Psoas muscle (tissue), 8 donors: ENCODE measurements around the gene MIAT. TPM values are rescaled to one million over a fixed set of nuclear protein-coding genes. Genes with fewer than 3 reads are reported as not detected.

Source experiments
- ATAC-seq, 4 donors: fragments of 200-7000 bp; cut with Tn5 transposase; one replicate each; pipeline ENCODE4 v1.9.1; 2020; ENCODE audit warnings: moderate library complexity in 3 of 4, mild to moderate bottlenecking in 2 of 4
- DNase-seq, 2 donors: peaks; one replicate each; pipeline ENCODE4 v3.0.0-alpha.2; 2020
- H3K27ac ChIP-seq: fragments of 200-600 bp; one replicate; pipeline ENCODE4 v1.8.0; 2022
- H3K27me3 ChIP-seq, 3 donors: fragments of 200-600 bp in 1 of 3; one replicate each; pipeline versions ENCODE4 v1.6.1 to v1.8.0; 2013 to 2022; ENCODE audit warnings: low read length in 2 of 3, mild to moderate bottlenecking in 2 of 3, moderate library complexity in 1 of 3; ENCODE audit not compliant: insufficient read depth in 3 of 3
- H3K36me3 ChIP-seq, 2 donors: fragments of 200-600 bp in 1 of 2; one replicate each; pipeline versions ENCODE4 v1.6.1 to v1.8.0; 2013 to 2022; ENCODE audit warnings: low read depth in 1 of 2, mild to moderate bottlenecking in 1 of 2, moderate library complexity in 1 of 2; ENCODE audit not compliant: insufficient read depth in 1 of 2
- H3K4me1 ChIP-seq: fragments of 200-600 bp; one replicate; pipeline ENCODE4 v1.8.0; 2022
- H3K4me3 ChIP-seq: fragments of 200-600 bp; one replicate; pipeline ENCODE4 v1.8.0; 2022; ENCODE audit warnings: mild to moderate bottlenecking
- H3K9me3 ChIP-seq: fragments of 200-600 bp; one replicate; pipeline ENCODE4 v1.8.0; 2022
- CTCF ChIP-seq: fragments of 200-600 bp; IDR thresholded peaks from one replicate; pipeline ENCODE4 v1.8.0; 2022; ENCODE audit warnings: antibody characterized with exemption
- WGBS, 3 donors: extraction: QIAGEN DNeasy Blood & Tissue Kit; methylation state at CpG; one replicate each; pipeline versions ENCODE4 v1.1.6 to v1.1.7; 2013; 5-methylcytosine and 5-hydroxymethylcytosine counted together
- intact Hi-C, 2 donors: fragments of 100-400 bp; cut with DNase I; formaldehyde crosslinking; loops; one replicate each; pipeline versions ENCODE4 v1.11.0 to v1.14.2; 2022
- polyA plus RNA-seq, 3 donors: library from polyadenylated mRNA; stranded (reverse); fragments of 200-250 nt; gene quantifications; one replicate each; pipeline ENCODE4 v1.2.3, GENCODE V29; 2013
- total RNA-seq, 4 donors: library from RNA; stranded (reverse); fragmentation: NEBNext Ultra II Directional in 2 of 4; extraction: Animal tissue kit (Norgen Biotek cat#: 25700) in 2 of 4; gene quantifications; one replicate each; pipeline versions ENCODE4 v1.2.1 to v1.2.4, GENCODE V29; 2021 to 2023
- donor health status: healthy with polysubstance abuse.
- donor health status: DM: no; HTN: no; CAD: no; lungs with moderate emphysema.
- donor health status: Bipolar disorder and iron deficiency.
- donor health status: healthy.
- donor health status: DM: yes; HTN: yes; CAD: no.
- donor health status: DM: no; HTN: no; CAD: no.
- donor health status: DM: no; HTN: no; CAD: no.
- donor health status: DM: yes; HTN: yes; CAD: no.

Gene MIAT
- total and polyA plus RNA-seq, 7 donors = 0.04 to 0.59 (median 0.30) TPM

GRCh38 chr22:26634189-26634588 is 23.2 kb upstream of the MIAT start:
- Histone ChIP-seq H3K36me3 (no peaks in the 10 kb centered on the region), H3K27me3 (no peaks in the 10 kb centered on the region), H3K9me3 (no peaks in the 10 kb centered on the region), H3K4me1 (no peaks in the 10 kb centered on the region), H3K27ac (no peak overlapping the region), H3K4me3 (no peak overlapping the region)
- DNase-seq (no peak), ATAC-seq (no peak)
- WGBS, 3 donors = 83 to 97% (median 94%) methylated on average over 3 of the region's 3 CpGs
- TF ChIP-seq CTCF = no peak
- intact Hi-C loops = no loop called here

- ATAC-seq (no peak), DNase-seq (no peak)
- no peaks in the 10 kb centered on the region for H3K27me3 ChIP-seq
- no peaks in the 10 kb centered on the region for H3K36me3 ChIP-seq
- no peak overlapping the region for H3K4me3 ChIP-seq
- H3K27ac ChIP-seq = no peak overlapping the region
- H3K4me1 ChIP-seq = no peaks in the 10 kb centered on the region
- 78 to 85% (median 78%) methylated on average over 2 of the region's 2 CpGs for WGBS, 3 donors
- H3K9me3 ChIP-seq = no peaks in the 10 kb centered on the region
- no peak for TF ChIP-seq CTCF
- intact Hi-C loops = no loop called here
Observed at GRCh38 chr22:26635117-26635516, 22.3 kb upstream of the MIAT start.

GRCh38 chr22:26636296-26636695 is 21.1 kb upstream of the MIAT start:
- H3K36me3 ChIP-seq = no peaks in the 10 kb centered on the region
- H3K9me3 ChIP-seq = no peaks in the 10 kb centered on the region
- no peak overlapping the region for H3K27ac ChIP-seq
- H3K4me3 ChIP-seq = no peak overlapping the region
- WGBS, 3 donors = 35 to 39% (median 37%) methylated on average over 1 of the region's 1 CpG
- no peak for DNase-seq
- H3K4me1 ChIP-seq = no peaks in the 10 kb centered on the region
- no peaks in the 10 kb centered on the region for H3K27me3 ChIP-seq
- TF ChIP-seq CTCF = no peak
- intact Hi-C loops = no loop called here
- ATAC-seq = no peak

- no peak for TF ChIP-seq CTCF
- H3K4me1 ChIP-seq = peaks cover 4% of the 10 kb centered on the region
- no peak overlapping the region for H3K27ac ChIP-seq
- H3K4me3 ChIP-seq = no peak overlapping the region
- H3K27me3 ChIP-seq = no peaks in the 10 kb centered on the region
- WGBS, 3 donors = 47 to 55% (median 50%) methylated on average over 8 of the region's 8 CpGs
- H3K36me3 ChIP-seq = no peaks in the 10 kb centered on the region
- ATAC-seq (no peak), DNase-seq (no peak)
- no peaks in the 10 kb centered on the region for H3K9me3 ChIP-seq
- intact Hi-C loops = no loop called here
Observed at GRCh38 chr22:26642465-26643417, 14.6 kb upstream of the MIAT start.
